ENCODE data around the gene ARHGEF2.
A peak's percentile ranks its signal among the peaks of the same experiment; 100 is the strongest.

Gene ARHGEF2

DNA sequence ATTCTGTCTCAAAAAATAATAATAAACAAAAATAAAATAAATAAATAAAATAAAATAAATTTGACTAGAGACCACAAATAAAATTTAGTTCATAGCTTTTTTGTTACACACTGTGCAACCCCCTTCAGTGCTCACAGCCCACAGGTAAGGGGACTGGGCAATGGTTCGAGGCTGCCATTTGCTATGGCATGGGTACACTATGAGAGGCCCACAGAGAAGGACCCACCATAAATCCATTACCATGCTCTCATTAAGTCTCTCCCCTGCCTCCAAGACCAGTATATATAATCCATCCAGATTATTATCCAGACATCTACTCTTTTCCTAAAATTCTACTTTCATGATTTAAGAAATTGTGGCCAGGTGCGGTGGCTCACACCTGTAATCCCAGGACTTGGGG is 58.5 kb downstream of the ARHGEF2 start:
- DNase-seq (ENCODE audit: insufficient read length, low spot score) (no peak), FAIRE-seq (no peak)

DNA sequence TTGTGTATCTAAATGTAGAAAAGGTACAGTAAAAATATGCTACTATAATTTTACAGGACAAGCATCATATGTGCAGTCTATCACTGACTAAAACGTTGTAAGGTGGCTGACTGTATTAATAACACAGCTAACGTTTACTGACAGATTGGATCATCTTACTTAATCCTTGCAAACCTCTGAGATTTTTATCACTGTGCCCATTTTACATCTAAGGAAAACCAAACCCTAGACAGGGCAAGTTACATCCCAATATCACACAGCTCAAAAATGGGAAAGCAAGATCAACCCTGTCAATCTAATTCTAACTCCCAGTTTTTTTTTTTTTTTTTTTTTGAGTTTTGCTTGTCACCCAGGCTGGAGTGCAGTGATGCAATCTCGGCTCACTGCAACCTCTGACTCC is 59.7 kb downstream of the ARHGEF2 start:
- DNase-seq (ENCODE audit: insufficient read length, low spot score) (no peak), FAIRE-seq (peak; percentile 84)
- no peak for TF ChIP-seq CTCF (IDR thresholded peaks at IDR 0.05; ENCODE audit: insufficient read depth, missing control alignments)

More for the DNA sequence above, 58.5 kb downstream of the ARHGEF2 start:
- no peak for TF ChIP-seq CTCF (IDR thresholded peaks at IDR 0.05; ENCODE audit: insufficient read depth, missing control alignments)

GRCh38 chr1:155913969-155914757 is 64.2 kb downstream of the ARHGEF2 start:
- no peak for DNase-seq (ENCODE audit: insufficient read length, low spot score)
- no peak for TF ChIP-seq CTCF (IDR thresholded peaks at IDR 0.05; ENCODE audit: insufficient read depth, missing control alignments)
- FAIRE-seq: peak; percentile 38

DNA sequence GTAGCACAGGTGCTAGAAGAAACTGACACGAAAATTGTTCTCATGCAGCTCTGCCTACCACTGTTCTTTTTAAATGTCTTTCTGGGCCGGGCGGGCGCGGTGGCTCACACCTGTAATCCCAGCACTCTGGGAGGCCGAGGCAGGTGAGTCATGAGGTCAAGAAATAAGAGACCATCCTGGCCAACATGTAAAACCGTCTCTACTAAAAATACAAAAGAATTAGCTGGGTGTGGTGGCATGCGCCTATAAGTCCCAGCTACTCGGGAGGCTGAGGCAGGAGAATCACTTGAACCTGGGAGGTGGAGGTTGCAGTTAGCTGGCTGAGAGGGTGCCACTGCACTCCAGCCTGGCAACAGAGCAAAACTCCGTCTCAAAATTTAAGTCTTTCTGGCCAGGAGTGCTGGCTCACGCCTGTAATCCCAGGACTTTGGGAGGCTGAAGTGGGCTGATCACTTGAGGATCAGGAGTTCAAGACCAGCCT is 66.3 kb downstream of the ARHGEF2 start:
- TF ChIP-seq CTCF (IDR thresholded peaks at IDR 0.05; ENCODE audit: insufficient read depth, missing control alignments): no peak
- DNase-seq (ENCODE audit: insufficient read length, low spot score) (no peak), FAIRE-seq (no peak)

- peak; percentile 63 for DNase-seq (ENCODE audit: insufficient read length, low spot score)
- FAIRE-seq: no peak
- TF ChIP-seq CTCF (IDR thresholded peaks at IDR 0.05; ENCODE audit: insufficient read depth, missing control alignments): no peak
Observed at GRCh38 chr1:155911156-155912055, 66.9 kb downstream of the ARHGEF2 start, which contains the start of gene RIT1. RIT1 (minus strand) TSS chr1:155911349; CDS start chr1:155910761, 588 bp downstream.

- FAIRE-seq (no peak), DNase-seq (ENCODE audit: insufficient read length, low spot score) (no peak)
- TF ChIP-seq CTCF (IDR thresholded peaks at IDR 0.05; ENCODE audit: insufficient read depth, missing control alignments): peak; percentile 18
Observed at GRCh38 chr1:155910621-155911121, 67.7 kb downstream of the ARHGEF2 start.

Data from D721Med (cell line).